ENCODE results near the gene RAB26.
A peak's percentile ranks its signal among the peaks of the same experiment; 100 is the strongest.

The RAB26 gene

GRCh38 chr16:2178321-2179106 lies 30.1 kb downstream of the RAB26 start:
- no peak for DNase-seq (ENCODE audit: low read depth)

GRCh38 chr16:2179107-2179501 lies 30.7 kb downstream of the RAB26 start:
- DNase-seq (ENCODE audit: low read depth): no peak

DNA sequence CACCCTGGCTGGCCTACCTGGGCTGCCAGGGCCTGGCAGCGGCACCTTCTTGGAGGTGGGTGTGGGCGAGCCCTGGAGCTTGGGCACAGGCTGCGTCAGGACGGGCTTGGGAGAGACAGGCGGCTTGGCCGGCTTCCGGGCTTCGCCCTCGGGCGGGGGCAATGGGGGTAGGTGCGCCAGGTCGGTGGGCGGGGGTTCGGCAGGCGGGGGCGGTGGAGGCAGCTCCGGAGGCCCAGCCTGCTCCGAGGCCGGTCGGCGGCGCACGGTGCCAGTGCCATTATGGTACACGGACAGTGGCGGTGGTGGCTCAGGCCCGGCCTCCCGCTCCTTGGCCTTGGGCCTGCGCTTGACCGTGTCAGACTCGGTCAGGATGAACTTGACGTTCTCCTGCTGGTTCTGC lies 31.2 kb downstream of the RAB26 start:
- DNase-seq (ENCODE audit: low read depth): no peak

GRCh38 chr16:2180461-2180860 lies 32.0 kb downstream of the RAB26 start:
- no peak for DNase-seq (ENCODE audit: low read depth)

DNA sequence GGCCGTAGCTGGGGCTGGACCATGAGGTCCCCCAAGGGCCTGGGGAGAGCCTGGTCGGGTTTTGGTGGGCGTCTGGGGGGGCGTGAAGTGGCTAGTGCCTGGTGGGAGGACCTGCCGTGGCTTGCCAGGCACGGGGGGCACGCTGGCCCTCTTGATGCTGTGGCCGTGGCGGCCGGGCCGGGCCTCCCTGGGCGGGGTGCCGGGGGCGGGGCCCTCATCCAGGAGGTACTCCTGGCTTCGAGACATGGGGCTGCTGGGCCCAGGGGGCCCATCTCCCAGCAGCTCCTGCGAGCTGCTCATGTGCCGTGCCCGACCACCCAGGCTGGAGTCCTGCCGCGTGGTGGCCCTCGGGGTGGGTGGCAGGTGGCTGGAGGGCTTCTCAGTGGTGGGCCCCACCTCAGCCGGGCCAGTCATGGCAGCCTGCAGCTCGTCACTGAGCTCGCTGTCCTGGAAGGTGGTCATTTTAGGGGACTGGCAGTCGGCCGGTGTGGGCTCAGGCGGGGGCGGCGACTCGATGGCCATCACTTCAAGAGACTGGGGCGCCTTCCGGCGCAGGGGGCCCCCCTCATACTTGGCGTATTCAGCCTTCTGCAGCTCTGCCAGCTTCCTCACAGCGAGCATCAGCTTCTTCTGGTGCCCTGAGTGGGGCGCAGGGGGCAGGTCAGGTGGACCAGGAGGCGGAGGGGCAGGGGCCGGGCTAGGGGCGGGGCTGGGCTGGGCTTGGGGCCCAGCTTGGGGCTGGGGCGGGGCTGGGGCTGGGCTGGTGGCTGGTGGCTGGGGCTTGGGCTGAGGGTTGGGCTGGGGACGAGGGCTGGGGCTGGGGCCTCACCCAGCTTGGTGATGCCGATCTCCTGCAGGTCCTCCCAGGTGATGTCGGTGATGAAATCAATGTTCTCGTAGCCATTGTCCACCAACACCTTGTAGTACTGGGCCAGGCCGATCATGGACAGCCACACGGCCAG lies 32.8 kb downstream of the RAB26 start:
- no peak for DNase-seq (ENCODE audit: low read depth)

DNA sequence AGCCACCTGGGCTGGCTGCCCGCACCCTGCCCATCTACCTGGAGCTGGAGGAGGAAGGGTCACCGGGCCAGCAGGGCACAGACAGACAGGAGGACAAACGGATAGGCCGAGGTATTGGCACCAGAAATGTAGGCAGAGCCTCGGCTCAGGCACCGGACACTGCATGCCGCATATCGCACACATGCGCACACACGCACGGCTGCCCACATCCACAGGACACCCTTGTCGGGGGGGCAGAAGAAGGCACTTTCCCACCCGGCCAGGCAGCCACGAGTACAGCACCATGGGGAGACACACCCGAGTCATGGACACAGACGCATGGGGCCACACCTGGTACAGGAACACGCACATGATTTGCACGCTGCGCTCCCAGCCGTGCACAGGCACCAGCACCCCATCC lies 33.5 kb downstream of the RAB26 start:
- no peak for DNase-seq (ENCODE audit: low read depth)

DNA sequence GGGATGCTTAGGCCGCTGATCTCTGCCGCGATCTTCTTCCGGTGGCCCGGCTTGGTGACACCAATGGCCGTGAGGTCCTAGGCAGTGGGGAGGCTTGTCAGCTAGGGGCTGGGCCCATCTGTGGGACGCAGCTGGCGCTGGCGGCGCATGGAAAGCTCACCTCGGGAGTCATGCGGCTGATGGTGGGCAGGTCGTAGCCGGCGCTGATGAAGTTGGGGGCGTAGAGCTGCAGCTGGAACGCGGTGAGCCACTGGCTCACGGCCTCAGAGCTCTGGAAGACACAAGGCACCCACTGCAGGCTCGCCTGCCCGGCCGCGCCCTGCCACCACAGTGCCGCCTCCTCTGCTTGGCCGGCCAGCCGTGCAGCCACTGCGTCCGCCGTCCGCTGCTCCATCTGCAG lies 35.2 kb downstream of the RAB26 start:
- no peak for DNase-seq (ENCODE audit: low read depth)

DNA sequence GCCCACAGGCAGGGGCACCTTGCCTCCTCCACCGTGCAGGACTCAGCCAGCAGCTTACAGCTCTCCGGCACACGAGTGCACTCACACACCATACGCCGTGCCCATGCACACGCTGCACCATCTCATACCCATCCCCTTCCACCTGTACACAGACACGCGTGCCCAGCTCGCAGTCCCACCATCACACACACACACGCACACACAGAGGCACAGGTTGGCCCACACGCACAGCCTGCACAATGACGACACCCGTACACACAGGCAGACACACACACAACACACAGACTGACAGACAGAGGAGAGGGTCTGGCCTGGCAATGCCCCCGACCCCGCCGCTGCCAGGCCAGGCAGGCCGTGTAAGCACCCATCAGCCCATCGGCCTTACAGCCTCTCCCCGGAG lies 35.9 kb downstream of the RAB26 start:
- DNase-seq (ENCODE audit: low read depth): no peak

DNA sequence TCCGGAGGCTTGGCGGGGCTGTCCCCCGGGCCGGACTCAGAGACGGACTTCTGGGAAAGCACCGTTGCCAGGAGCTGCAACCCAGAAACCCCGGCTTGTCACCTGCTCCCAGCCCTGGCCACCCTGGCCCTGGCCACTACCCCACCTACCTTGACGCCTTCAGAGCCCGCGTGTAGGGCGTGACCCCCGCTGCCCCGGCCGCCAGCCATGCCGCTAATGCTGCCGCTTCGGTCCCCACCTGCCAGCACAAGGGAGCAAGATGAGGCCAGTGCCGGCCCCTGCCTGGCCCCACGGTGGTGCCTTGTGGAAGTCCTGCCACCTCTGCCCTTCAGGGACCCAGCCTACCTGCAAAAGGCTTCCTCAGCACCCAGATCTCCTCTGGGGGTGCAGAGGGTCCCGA lies 36.5 kb downstream of the RAB26 start:
- DNase-seq (ENCODE audit: low read depth): no peak

GRCh38 chr16:2186064-2186463 lies 37.6 kb downstream of the RAB26 start:
- DNase-seq (ENCODE audit: low read depth): no peak

DNA sequence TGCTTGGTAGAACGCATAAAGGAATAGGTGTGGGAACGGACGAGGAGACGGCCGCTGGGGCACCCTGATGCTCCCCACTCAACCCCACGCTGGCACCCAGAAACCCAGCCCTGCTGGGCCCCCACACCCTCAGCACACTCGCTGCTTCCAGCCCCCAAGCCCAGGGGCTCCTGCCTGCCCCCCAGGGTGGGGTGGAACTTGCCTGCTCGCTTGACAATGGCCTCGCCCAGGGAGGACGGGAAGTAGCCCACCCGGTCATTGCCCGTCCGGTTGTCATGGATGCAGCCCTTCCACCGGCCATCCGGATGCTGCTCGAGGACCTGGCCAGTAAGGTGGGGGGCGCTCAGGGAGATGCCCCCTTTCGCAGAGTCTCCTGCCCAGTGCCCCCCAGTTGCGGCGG lies 38.1 kb downstream of the RAB26 start:
- DNase-seq (ENCODE audit: low read depth): no peak

- DNase-seq (ENCODE audit: low read depth): no peak
These were observed 38.8 kb downstream of the RAB26 start for GRCh38 chr16:2187212-2187611.

DNA sequence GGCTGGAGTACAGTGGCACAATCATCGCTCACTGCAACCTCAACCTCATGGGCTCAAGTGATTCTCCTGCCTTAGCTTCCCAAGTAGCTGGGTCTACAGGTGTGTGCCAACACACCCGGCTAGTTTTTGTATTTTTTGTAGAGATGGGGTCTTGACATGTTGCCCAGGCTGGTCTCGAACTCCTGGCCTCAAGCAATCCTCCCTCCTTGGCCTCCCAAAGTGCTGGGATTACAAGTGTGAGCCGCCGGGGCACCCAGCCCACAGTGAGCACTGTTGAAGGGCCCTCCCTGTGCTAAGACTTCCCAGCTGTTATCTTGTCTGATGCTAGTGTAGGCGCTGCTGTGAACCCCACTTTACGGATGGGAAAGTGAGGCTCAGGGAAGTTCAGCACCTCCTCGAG lies 40.0 kb downstream of the RAB26 start:
- no peak for DNase-seq (ENCODE audit: low read depth)

- no peak for DNase-seq (ENCODE audit: low read depth)
These were observed 40.9 kb downstream of the RAB26 start for GRCh38 chr16:2189252-2189893.

- no peak for DNase-seq (ENCODE audit: low read depth)
These were observed 41.7 kb downstream of the RAB26 start for GRCh38 chr16:2190002-2190658.

DNA sequence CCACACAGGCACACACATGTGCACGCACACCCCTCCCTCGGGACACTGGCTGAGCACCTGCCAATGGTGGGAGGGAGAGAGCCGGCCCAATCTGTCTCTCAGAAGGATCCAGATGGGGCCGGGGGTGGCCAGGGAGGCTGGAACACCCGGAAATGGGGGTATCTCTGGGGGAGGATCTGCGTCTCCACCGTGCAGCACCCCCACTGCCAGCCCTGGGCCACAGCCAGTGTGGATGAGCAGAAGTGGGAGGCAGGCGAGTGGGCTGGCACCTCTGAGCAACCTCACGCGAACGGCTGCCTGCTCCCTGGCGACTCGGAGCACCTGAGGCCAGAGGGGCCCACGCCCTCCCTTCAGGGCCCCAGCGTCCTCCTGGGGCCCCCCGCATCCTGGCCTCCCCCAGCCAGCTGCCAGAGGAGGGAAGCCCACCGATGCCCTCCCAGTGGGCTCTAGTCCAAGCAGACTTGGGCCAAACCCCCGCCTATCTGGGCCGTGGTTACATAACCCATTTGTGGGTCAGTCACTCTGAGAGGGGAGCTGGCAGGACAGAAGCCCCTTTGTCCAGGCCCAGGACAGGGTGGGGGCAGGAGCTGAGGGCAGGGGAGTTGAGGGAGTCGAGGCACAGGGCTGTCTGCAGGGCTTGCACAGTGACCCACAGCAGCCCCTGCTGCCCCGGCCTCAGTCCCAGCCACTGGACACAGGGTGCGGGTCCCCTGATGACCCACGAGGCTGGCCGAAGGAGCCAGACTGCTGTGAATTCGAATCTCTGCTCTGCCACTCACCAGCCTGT lies 42.4 kb downstream of the RAB26 start:
- no peak for DNase-seq (ENCODE audit: low read depth)

DNA sequence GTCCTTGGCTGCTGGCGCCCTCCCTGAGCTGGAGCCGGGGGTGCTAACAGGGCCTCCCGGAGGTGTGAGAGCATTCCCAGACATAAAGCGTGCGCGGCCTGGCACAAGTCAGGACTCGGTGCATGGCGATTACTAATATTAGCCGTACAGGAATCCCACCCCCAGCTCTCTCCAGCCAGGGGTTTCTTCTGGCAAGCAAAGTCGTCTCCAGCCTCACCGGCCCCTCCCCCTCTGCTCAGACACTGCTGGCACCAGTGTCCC lies 43.0 kb downstream of the RAB26 start:
- no peak for DNase-seq (ENCODE audit: low read depth)

DNA sequence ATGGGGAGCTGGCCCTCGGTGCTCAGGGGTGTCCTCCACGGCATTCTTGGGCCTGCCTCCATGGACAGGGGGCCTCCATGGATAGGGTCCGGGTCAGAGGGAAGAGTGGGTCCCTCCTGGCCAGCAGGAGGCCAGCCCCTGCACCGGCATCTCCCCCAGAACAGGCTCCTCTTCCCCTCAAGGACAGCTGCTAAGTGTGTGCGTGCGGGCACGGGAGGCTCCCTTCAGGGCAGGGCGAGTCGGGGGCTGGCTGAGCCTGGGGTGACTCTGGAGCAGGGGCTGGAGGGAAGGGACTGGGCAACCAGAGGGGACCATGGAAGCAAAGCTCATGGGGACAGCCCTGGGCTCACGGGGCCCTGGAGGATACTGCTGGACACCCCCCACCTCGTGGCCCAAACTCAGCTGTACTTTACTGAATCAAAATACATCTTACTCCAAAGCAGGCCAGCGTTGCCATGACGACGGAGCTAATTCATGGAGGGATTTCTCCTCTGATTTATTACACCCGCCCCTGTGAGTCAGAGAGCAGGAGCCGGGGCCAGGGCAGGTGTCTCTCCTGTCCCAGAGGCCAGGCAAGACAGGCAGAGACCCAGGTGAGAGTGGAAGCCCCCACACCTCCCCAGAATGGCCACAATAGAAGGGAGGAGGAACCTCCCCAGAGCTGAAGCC lies 45.9 kb downstream of the RAB26 start:
- peak; percentile 12 for DNase-seq (ENCODE audit: low read depth)

DNA sequence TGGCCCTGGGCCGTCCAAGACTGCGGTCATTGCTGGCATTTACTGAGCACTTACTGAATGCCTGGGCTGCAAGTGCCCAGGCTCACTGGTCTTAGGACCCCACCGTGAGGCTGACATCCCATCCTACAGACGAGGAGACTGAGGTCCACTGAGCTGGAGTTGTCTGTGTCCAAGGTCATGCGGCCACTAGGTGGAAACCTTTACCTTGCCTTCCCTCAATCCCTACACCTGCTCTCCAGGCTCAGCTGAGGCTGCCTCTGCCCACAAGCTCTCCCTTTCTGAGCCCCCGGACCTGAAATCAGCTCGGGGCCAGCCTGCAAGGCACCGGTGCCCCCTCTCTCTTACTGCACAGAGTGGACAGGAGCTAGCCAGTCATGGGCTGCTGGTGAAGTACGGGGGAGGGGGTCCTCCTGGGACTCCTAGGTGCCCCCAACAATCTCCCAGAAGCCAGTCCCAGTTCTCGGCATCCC lies 46.5 kb downstream of the RAB26 start:
- DNase-seq (ENCODE audit: low read depth): peak; percentile 17

DNA sequence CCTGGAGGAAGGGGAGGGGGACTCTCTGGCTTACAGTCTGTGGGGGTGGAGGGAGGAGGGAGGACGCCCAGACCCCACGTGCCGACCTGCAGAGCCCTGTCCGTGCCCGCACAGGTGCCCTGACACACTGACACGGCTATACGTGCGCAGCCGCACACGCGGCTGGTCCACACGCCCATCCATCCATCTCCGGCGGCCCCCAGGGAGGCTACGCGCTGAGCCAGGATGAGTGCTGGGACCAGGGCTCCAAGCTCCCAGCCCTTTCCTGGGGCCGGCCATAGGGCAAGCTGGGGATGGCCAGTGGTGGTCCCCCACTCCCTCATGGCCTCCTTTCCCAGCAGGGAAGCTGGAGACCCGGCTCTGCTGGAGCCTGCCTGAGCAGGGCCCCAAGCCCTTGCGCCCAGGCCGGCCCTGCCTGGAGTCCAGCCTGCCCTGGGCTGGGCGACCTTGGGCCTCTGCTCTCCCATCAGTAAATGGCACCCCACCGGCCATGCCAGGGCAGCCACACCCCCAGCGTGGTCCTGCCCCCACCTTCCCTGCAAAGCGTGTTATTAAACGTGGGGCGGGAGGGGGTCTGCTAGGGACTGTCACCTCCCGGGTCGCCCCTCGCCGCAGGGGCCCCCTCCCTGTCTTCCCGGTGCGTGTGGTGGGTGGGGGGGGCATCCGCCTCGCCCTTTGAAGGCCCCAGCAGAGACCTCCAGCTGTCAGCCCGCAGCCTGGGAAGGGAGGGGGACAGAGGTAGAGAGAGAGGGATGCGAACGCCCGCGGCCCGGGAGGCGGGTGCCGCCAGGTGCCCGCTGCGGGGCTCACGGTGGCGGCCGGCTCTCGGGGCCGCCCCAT lies 47.1 kb downstream of the RAB26 start:
- no peak for DNase-seq (ENCODE audit: low read depth)
